ENCODE measurements around the gene CEP170B.
"Not testable (repeated sequence)": the region's sequence is repeated elsewhere in the genome, so short reads cannot be mapped to it uniquely, and the experiment has no call there.

The CEP170B gene

DNA sequence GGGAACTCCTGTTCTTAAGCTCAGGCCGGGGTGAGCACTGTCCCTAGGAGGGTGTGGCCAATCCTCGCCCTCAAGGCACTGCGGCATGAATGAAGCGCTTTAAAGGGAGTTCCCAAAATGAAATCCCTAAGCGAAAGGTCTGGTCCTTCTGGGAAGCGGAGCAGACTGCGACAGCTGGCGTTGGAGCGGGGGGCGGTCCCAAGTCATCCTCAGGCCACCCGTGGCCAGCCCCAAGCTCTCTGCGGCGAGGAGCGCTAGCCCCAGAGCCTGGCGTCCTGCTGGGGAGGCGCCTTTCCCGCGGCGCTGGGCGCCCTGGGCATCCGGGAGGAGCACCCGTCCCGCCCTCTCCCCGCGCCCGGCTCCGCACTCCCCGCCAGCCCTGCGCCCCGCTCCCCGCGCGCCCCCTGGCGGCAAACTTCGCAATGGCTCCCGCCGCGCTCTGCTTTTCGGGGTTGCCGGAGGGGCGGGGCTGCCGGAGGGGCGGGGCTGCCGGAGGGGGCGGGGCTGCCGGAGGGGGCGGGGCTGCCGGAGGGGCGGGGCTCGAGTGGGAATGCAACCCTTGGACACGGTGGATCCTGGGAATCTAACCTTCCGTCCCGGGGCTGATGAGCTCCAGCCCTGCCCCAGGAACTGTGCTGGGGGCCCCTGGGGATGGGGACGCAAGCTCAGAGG, 38.7 kb upstream of the CEP170B start:
- CTCF ChIA-PET = interaction anchor here (0.6 to 4.6 kb wide), 52 partner anchors 8 to 219 kb away, joined by 3 to 166 read pairs (median 4); partner anchors contain the start of genes ADSS1, CEP170B and ZBTB42
- peak; percentile 78 for TF ChIP-seq CTCF (IDR thresholded peaks at IDR 0.05; ENCODE audit: insufficient read depth, low read length, missing control alignments)
- POLR2A ChIA-PET = interaction anchor here (1.5 kb wide), 1 partner anchor 58 kb away, joined by 4 read pairs; no protein-coding TSS in a partner anchor
- H3K4me3 ChIP-seq (ENCODE audit: low read depth, low read length) = peak overlapping the region; percentile 76
- DNase-seq (ENCODE audit: low read depth, low spot score) = no peak

DNA sequence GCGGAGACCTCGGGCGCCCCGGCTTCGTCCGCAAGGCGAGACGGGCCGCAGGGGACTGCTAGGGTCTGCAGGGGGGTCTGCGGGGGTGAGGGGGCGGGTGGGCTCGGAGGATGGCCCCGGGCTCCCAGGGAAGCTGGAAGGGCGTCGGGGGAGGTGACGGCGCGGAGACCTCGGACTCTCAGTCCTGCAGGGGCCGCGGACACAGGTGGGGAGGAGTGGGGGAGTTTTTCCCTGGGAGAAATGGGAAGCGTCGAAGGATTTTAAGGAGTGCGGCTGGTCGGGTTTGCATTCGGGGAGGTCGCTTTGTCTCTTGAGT, 38.2 kb upstream of the CEP170B start:
- ChIA-PET POLR2A (interaction anchor here (1.5 kb wide), 1 partner anchor 58 kb away, joined by 4 read pairs; no protein-coding TSS in a partner anchor), CTCF (interaction anchor here (0.6 to 4.6 kb wide), 30 partner anchors 8 to 218 kb away, joined by 3 to 166 read pairs (median 5); partner anchors contain the start of genes CEP170B and ZBTB42)
- H3K4me3 ChIP-seq (ENCODE audit: low read depth, low read length) = peak overlapping the region; percentile 63
- TF ChIP-seq CTCF (IDR thresholded peaks at IDR 0.05; ENCODE audit: insufficient read depth, low read length, missing control alignments) = no peak
- no peak for DNase-seq (ENCODE audit: low read depth, low spot score)

DNA sequence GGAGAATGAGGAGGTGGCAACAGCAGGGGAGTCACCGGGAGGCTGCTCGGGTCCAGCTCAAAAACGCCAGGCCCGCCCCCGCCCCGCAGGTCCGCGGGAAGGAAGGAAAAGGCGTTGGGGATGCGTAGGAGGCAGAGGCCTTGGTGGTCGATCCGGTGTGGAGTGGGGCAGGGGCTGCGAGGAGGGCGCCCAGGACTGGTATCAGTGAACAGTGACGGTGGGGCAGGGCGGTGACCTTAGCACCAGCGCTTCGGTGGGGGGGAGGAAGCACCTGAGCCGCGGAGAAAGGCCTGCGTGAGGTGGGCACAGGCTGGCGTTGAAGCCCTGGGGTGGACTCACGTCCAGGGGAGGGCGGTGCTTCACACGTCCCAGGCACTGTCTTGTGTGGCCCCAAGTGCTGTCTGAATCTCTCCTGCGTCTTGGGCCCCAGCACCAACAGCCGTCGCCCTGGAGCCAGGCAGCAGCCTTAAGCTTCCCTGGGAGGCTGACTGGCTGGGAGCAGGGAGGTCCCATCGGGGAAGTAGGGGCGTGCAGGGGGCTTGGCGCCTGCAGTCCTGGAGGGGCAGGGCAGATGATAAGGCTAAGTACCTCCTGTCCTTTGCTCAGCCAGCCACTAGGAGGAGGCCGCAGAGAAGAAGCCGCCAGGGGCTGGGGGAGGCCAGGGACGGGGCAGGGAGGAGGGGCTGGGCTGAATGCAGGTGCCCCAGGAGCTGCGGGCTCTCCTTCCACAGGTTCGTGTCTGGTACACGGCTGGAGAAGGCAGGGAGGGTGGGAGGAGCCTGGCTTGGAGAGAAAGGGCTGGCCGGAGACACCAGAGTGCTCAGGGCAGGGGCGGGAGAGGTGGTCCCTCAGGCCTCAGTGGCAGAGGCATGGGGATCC, 37.7 kb upstream of the CEP170B start:
- no peak for DNase-seq (ENCODE audit: low read depth, low spot score)
- peak overlapping the region; percentile 63 for H3K4me3 ChIP-seq (ENCODE audit: low read depth, low read length)
- peak; percentile 73 for TF ChIP-seq CTCF (IDR thresholded peaks at IDR 0.05; ENCODE audit: insufficient read depth, low read length, missing control alignments)
- ChIA-PET POLR2A (interaction anchor here (1.5 kb wide), 1 partner anchor 59 kb away, joined by 4 read pairs; no protein-coding TSS in a partner anchor), CTCF (interaction anchor here (0.6 to 4.6 kb wide), 27 partner anchors 9 to 218 kb away, joined by 3 to 166 read pairs (median 5); partner anchors contain the start of genes CEP170B and ZBTB42)

GRCh38 chr14:104830781-104831180, 34.3 kb upstream of the CEP170B start:
- TF ChIP-seq CTCF (IDR thresholded peaks at IDR 0.05; ENCODE audit: insufficient read depth, low read length, missing control alignments) = no peak
- ChIA-PET POLR2A (no interaction called here), CTCF (interaction anchor here (0.8 to 1.4 kb wide), 4 partner anchors 10 to 78 kb away, joined by 3 to 6 read pairs (median 3); partner anchors contain the start of gene SIVA1)
- H3K4me3 ChIP-seq (ENCODE audit: low read depth, low read length) = no peak overlapping the region
- no peak for DNase-seq (ENCODE audit: low read depth, low spot score)

- CTCF ChIA-PET = interaction anchor here (5.5 kb wide), 1 partner anchor 10 kb away, joined by 34 read pairs; no protein-coding TSS in a partner anchor
Measured at GRCh38 chr14:104836171-104836935, 28.7 kb upstream of the CEP170B start.

DNA sequence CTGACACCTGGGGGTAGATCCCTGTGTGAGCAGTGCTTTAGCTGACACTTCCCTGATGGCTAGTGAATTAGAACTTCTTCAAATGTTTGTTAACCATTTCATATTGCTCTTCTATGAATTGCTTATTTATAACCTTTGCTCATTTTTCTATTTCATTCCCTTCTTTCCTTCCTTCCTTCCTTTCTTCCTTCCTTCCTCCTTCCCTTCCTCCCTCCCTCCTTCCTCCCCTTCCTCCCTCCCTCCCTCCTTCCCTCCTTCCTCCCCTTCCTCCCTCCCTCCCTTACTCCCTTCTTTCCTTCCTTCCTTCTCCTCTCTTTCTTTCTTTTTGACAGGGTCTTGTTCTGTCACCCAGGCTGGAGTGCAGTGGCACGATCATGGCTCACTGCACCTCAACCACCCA, 23.3 kb upstream of the CEP170B start:
- POLR2A ChIA-PET = no interaction called here
- CTCF ChIA-PET = interaction anchor here (2.6 kb wide), 1 partner anchor 15 kb away, joined by 21 read pairs; no protein-coding TSS in a partner anchor
- TF ChIP-seq CTCF (IDR thresholded peaks at IDR 0.05; ENCODE audit: insufficient read depth, low read length, missing control alignments) = no peak
- DNase-seq (ENCODE audit: low read depth, low spot score) = no peak
- no peak overlapping the region for H3K4me3 ChIP-seq (ENCODE audit: low read depth, low read length)

More at GRCh38 chr14:104836171-104836935, 28.7 kb upstream of the CEP170B start:
- H3K4me3 ChIP-seq (ENCODE audit: low read depth, low read length); POLR2A ChIA-PET; DNase-seq (ENCODE audit: low read depth, low spot score): not testable (repeated sequence)

Data from AG04449 (cell line).